GM23338 (cell line): ENCODE measurements around the gene SPIRE2. TPM values are rescaled to one million over a fixed set of nuclear protein-coding genes. Genes with fewer than 3 reads are reported as not detected.
A peak's percentile ranks its signal among the peaks of the same experiment; 100 is the strongest.

Experiments used
- ATAC-seq: fragments of 200-7000 bp; cut with Tn5 transposase; 3 replicates; pipeline ENCODE4 v1.9.1; 2020
- DNase-seq: peaks from one replicate; pipeline ENCODE4 v3.0.0-alpha.2; 2015; ENCODE audit warnings: low spot score
- H2AFZ ChIP-seq: fragments of 200-600 bp; sonication (generic); 2 replicates; pipeline ENCODE4 v1.8.0; 2016; ENCODE audit warnings: antibody characterized with exemption, mild to moderate bottlenecking, moderate library complexity
- H3F3A ChIP-seq: fragments of 200-600 bp; sonication (generic); replicated peaks from 2 replicates; pipeline ENCODE4 v1.8.0; 2017; ENCODE audit warnings: antibody characterized with exemption, mixed run types, low read depth
- H3K27ac ChIP-seq: fragments of 200-600 bp; sonication (generic); 2 replicates; pipeline ENCODE4 v1.6.1; 2016; ENCODE audit warnings: low read depth
- H3K27me3 ChIP-seq: fragments of 200-600 bp; sonication (generic); 2 replicates; pipeline ENCODE4 v1.8.0; 2016; ENCODE audit warnings: mild to moderate bottlenecking, mixed run types, moderate library complexity; ENCODE audit not compliant: insufficient read depth
- H3K36me3 ChIP-seq: fragments of 200-600 bp; sonication (generic); 2 replicates; pipeline ENCODE4 v1.8.0; 2016; ENCODE audit warnings: mild to moderate bottlenecking; ENCODE audit not compliant: insufficient read depth
- H3K4me1 ChIP-seq: fragments of 200-600 bp; sonication (generic); 2 replicates; pipeline ENCODE4 v1.8.0; 2016; ENCODE audit warnings: mild to moderate bottlenecking, moderate library complexity; ENCODE audit not compliant: insufficient read depth
- H3K4me2 ChIP-seq: fragments of 200-600 bp; sonication (generic); 2 replicates; pipeline ENCODE4 v1.7.1; 2017; ENCODE audit warnings: mixed run types
- H3K4me3 ChIP-seq: fragments of 200-600 bp; sonication (generic); 2 replicates; pipeline ENCODE4 v1.6.1; 2016; ENCODE audit warnings: mixed run types
- H3K79me2 ChIP-seq: fragments of 200-600 bp; sonication (generic); replicated peaks from 2 replicates; pipeline ENCODE4 v1.8.0; 2017; ENCODE audit warnings: mild to moderate bottlenecking; ENCODE audit not compliant: insufficient read depth
- H3K9me2 ChIP-seq: fragments of 200-600 bp; sonication (generic); 2 replicates; pipeline ENCODE4 v1.8.0; 2017; ENCODE audit not compliant: insufficient read depth
- H4K20me1 ChIP-seq: fragments of 200-600 bp; sonication (generic); replicated peaks from 2 replicates; pipeline ENCODE4 v1.8.0; 2017; ENCODE audit warnings: mild to moderate bottlenecking; ENCODE audit not compliant: insufficient read depth
- H3K27ac Mint-ChIP-seq: 2 replicates; pipeline ENCODE4 v1.8.0; 2020; ENCODE audit warnings: inconsistent platforms, mild to moderate bottlenecking, moderate library complexity, mixed read lengths
- H3K27me3 Mint-ChIP-seq: 3 replicates; pipeline ENCODE4 v1.8.0; 2022; ENCODE audit warnings: low read depth, mild to moderate bottlenecking, moderate library complexity, mixed read lengths, inconsistent platforms; ENCODE audit not compliant: insufficient read depth, poor library complexity
- H3K36me3 Mint-ChIP-seq: 3 replicates; pipeline ENCODE4 v1.8.0; 2021; ENCODE audit warnings: low read depth, mild to moderate bottlenecking, inconsistent platforms, moderate library complexity, mixed read lengths
- H3K4me1 Mint-ChIP-seq: 3 replicates; pipeline ENCODE4 v1.8.0; 2020; ENCODE audit warnings: mild to moderate bottlenecking, inconsistent platforms, mixed read lengths
- H3K4me3 Mint-ChIP-seq: 3 replicates; pipeline ENCODE4 v1.8.0; 2021; ENCODE audit warnings: moderate library complexity, mild to moderate bottlenecking, inconsistent platforms, mixed read lengths
- H3K9me3 Mint-ChIP-seq: 3 replicates; pipeline ENCODE4 v1.8.0; 2020; ENCODE audit warnings: moderate library complexity, mild to moderate bottlenecking, inconsistent platforms, mixed read lengths
- CREB1 ChIP-seq: fragments of 250-450 bp; sonication (Bioruptor Pico); IDR thresholded peaks from 2 replicates; pipeline ENCODE4 v1.5.0; 2020; ENCODE audit warnings: low read depth, mild to moderate bottlenecking, moderate library complexity
- NANOG ChIP-seq: IDR thresholded peaks from 2 replicates; pipeline ENCODE4 v1.6.1; 2016; ENCODE audit warnings: antibody characterized with exemption, borderline replicate concordance
- STAT1 ChIP-seq: IDR thresholded peaks from one replicate; pipeline ENCODE4 v1.6.1; 2016; ENCODE audit warnings: antibody characterized with exemption; ENCODE audit not compliant: unreplicated experiment
- polyA plus RNA-seq: library from polyadenylated mRNA; unstranded; fragments of >200 nt; fragmentation: Nextera tagmentation; extraction: Ambion mirVana; gene quantifications from 2 replicates; pipeline ENCODE4 v1.2.1, GENCODE V29; 2016
- total RNA-seq: library from RNA; depleted of rRNA; stranded (reverse); fragments of >200 nt; shearing (Covaris generic); gene quantifications from 2 replicates; pipeline ENCODE4 v1.2.3, GENCODE V29; 2014
- TF ChIP-seq, protein P1 (sequence below), 2 experiments: fragments of 200-600 bp in 1 of 2; sonication (generic) in 1 of 2; conservative IDR thresholded peaks; 2 replicates each; pipeline versions ENCODE4 v1.5.1 to v1.6.1; 2016 to 2017; ENCODE audit warnings: antibody characterized with exemption in 2 of 2, low read depth in 2 of 2, mild to moderate bottlenecking in 2 of 2, moderate library complexity in 1 of 2
- TF ChIP-seq, protein P2 (sequence below): fragments of 250-450 bp; sonication (Bioruptor Pico); IDR thresholded peaks from 2 replicates; pipeline ENCODE4 v1.5.0; 2020; ENCODE audit warnings: mild to moderate bottlenecking, moderate library complexity
- TF ChIP-seq, protein P3 (sequence below): IDR thresholded peaks from one replicate; pipeline ENCODE4 v1.6.1; 2018; ENCODE audit warnings: antibody characterized with exemption; ENCODE audit not compliant: unreplicated experiment

The SPIRE2 gene
- total and polyA plus RNA-seq, 2 experiments from 2014 or later, result 5.0 to 15.2 TPM

DNA sequence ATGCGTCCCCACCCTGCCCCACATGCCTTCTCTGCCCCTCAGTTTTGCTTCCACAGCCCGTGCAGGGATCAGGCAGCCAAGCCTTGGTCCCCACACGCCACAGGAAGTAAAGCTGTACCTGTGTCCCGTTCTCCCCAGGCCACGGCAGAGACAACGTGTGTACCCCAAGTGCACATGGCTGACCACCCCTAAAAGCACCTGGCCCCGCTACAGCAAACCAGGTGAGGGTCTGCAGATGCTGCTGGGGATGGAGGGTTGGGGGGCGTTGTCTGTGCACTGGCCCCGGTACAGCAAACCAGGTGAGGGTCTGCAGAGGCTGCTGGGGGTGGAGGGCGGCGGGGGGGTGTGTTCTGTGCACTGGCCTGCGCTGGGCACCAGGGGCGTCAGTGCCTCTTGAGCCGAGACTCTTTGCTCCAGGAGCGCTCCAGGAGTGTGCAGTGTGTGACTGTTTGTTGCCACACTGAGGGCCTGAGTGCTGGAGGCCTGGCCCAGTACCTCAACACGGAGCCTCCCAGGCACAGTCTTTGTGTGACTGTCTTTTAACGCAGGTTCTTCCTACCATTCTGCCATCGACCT is 63.9 kb downstream of the SPIRE2 start:
- H3K27ac ChIP-seq, result no peak overlapping the region
- ATAC-seq (peak; percentile 68), DNase-seq (no peak)
- H2AFZ ChIP-seq, result no peak overlapping the region
- Mint-ChIP-seq H3K27me3 (peaks cover 9% of the 10 kb centered on the region), H3K4me1 (no peaks in the 10 kb centered on the region), H3K9me3 (no peaks in the 10 kb centered on the region), H3K27ac (no peak overlapping the region), H3K36me3 (peaks cover 39% of the 10 kb centered on the region), H3K4me3 (no peak overlapping the region)
- peaks cover 8% of the 10 kb centered on the region for H3K36me3 ChIP-seq
- no peaks in the 10 kb centered on the region for H3K27me3 ChIP-seq
- H3K4me3 ChIP-seq, result no peak overlapping the region
- no peaks in the 10 kb centered on the region for H3K4me1 ChIP-seq
- H4K20me1 ChIP-seq, result no peaks in the 10 kb centered on the region; the same call in 1 of the 2 replicates
- H3K9me2 ChIP-seq, result no peaks in the 10 kb centered on the region
- no peak overlapping the region for H3K4me2 ChIP-seq
- no peaks in the 10 kb centered on the region for H3K79me2 ChIP-seq
- no peaks in the 10 kb centered on the region for H3F3A ChIP-seq
- no peak for TF ChIP-seq NANOG
- TF ChIP-seq, protein P1, sequence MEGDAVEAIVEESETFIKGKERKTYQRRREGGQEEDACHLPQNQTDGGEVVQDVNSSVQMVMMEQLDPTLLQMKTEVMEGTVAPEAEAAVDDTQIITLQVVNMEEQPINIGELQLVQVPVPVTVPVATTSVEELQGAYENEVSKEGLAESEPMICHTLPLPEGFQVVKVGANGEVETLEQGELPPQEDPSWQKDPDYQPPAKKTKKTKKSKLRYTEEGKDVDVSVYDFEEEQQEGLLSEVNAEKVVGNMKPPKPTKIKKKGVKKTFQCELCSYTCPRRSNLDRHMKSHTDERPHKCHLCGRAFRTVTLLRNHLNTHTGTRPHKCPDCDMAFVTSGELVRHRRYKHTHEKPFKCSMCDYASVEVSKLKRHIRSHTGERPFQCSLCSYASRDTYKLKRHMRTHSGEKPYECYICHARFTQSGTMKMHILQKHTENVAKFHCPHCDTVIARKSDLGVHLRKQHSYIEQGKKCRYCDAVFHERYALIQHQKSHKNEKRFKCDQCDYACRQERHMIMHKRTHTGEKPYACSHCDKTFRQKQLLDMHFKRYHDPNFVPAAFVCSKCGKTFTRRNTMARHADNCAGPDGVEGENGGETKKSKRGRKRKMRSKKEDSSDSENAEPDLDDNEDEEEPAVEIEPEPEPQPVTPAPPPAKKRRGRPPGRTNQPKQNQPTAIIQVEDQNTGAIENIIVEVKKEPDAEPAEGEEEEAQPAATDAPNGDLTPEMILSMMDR (conservative IDR thresholded peaks at IDR 0.05; ENCODE audit: low read depth in 2 of 2), result 0 out of 4 replicates have a peak, but pooled peaks of 1 of the 2 experiments have one; percentile 3

DNA sequence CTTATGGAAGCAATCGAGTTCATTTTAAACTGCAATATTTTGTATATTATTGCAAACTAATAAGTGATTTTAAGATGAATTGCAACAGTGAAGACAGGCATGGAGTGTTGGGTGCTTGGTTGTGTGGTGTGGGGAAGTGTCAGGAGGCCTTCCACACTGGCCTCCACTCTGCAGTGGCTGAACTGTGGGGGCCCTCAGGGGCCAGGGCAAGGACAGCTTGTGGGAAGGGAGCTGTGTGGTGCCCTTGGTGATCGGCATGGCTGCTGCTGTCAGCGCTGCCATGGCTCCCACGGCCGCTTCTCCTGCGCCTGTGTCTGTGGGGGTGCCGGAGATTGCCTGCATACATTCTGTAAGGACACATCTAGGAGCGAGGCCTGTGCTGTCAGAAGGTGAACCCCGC is 64.4 kb downstream of the SPIRE2 start:
- H3K36me3 Mint-ChIP-seq, result peaks cover 39% of the 10 kb centered on the region
- H3K4me3 Mint-ChIP-seq, result no peak overlapping the region
- ATAC-seq (no peak), DNase-seq (no peak)
- peaks cover 8% of the 10 kb centered on the region for H3K27me3 Mint-ChIP-seq
- H3F3A ChIP-seq, result no peaks in the 10 kb centered on the region
- H3K36me3 ChIP-seq, result peaks cover 4% of the 10 kb centered on the region
- no peaks in the 10 kb centered on the region for H3K4me1 ChIP-seq
- no peaks in the 10 kb centered on the region for H3K79me2 ChIP-seq
- H3K4me3 ChIP-seq, result no peak overlapping the region
- H3K27me3 ChIP-seq, result no peaks in the 10 kb centered on the region
- H4K20me1 ChIP-seq, result no peaks in the 10 kb centered on the region; the same call in 1 of the 2 replicates
- H3K27ac ChIP-seq, result no peak overlapping the region
- H2AFZ ChIP-seq, result no peak overlapping the region
- H3K4me1 Mint-ChIP-seq, result no peaks in the 10 kb centered on the region
- H3K9me2 ChIP-seq, result no peaks in the 10 kb centered on the region
- TF ChIP-seq, protein P1 (conservative IDR thresholded peaks at IDR 0.05; ENCODE audit: low read depth in 2 of 2), result no peak
- TF ChIP-seq CREB1 (no peak), STAT1 (no peak)
- TF ChIP-seq, protein P2, sequence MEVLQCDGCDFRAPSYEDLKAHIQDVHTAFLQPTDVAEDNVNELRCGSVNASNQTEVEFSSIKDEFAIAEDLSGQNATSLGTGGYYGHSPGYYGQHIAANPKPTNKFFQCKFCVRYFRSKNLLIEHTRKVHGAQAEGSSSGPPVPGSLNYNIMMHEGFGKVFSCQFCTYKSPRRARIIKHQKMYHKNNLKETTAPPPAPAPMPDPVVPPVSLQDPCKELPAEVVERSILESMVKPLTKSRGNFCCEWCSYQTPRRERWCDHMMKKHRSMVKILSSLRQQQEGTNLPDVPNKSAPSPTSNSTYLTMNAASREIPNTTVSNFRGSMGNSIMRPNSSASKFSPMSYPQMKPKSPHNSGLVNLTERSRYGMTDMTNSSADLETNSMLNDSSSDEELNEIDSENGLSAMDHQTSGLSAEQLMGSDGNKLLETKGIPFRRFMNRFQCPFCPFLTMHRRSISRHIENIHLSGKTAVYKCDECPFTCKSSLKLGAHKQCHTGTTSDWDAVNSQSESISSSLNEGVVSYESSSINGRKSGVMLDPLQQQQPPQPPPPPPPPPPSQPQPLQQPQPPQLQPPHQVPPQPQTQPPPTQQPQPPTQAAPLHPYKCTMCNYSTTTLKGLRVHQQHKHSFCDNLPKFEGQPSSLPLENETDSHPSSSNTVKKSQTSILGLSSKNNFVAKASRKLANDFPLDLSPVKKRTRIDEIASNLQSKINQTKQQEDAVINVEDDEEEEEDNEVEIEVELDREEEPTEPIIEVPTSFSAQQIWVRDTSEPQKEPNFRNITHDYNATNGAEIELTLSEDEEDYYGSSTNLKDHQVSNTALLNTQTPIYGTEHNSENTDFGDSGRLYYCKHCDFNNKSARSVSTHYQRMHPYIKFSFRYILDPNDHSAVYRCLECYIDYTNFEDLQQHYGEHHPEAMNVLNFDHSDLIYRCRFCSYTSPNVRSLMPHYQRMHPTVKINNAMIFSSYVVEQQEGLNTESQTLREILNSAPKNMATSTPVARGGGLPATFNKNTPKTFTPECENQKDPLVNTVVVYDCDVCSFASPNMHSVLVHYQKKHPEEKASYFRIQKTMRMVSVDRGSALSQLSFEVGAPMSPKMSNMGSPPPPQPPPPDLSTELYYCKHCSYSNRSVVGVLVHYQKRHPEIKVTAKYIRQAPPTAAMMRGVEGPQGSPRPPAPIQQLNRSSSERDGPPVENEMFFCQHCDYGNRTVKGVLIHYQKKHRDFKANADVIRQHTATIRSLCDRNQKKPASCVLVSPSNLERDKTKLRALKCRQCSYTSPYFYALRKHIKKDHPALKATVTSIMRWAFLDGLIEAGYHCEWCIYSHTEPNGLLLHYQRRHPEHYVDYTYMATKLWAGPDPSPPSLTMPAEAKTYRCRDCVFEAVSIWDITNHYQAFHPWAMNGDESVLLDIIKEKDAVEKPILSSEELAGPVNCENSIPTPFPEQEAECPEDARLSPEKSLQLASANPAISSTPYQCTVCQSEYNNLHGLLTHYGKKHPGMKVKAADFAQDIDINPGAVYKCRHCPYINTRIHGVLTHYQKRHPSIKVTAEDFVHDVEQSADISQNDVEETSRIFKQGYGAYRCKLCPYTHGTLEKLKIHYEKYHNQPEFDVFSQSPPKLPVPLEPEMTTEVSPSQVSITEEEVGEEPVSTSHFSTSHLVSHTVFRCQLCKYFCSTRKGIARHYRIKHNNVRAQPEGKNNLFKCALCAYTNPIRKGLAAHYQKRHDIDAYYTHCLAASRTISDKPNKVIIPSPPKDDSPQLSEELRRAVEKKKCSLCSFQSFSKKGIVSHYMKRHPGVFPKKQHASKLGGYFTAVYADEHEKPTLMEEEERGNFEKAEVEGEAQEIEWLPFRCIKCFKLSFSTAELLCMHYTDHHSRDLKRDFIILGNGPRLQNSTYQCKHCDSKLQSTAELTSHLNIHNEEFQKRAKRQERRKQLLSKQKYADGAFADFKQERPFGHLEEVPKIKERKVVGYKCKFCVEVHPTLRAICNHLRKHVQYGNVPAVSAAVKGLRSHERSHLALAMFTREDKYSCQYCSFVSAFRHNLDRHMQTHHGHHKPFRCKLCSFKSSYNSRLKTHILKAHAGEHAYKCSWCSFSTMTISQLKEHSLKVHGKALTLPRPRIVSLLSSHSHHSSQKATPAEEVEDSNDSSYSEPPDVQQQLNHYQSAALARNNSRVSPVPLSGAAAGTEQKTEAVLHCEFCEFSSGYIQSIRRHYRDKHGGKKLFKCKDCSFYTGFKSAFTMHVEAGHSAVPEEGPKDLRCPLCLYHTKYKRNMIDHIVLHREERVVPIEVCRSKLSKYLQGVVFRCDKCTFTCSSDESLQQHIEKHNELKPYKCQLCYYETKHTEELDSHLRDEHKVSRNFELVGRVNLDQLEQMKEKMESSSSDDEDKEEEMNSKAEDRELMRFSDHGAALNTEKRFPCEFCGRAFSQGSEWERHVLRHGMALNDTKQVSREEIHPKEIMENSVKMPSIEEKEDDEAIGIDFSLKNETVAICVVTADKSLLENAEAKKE (CRISPR knock-in tag), result no peak
- TF ChIP-seq, protein P3, sequence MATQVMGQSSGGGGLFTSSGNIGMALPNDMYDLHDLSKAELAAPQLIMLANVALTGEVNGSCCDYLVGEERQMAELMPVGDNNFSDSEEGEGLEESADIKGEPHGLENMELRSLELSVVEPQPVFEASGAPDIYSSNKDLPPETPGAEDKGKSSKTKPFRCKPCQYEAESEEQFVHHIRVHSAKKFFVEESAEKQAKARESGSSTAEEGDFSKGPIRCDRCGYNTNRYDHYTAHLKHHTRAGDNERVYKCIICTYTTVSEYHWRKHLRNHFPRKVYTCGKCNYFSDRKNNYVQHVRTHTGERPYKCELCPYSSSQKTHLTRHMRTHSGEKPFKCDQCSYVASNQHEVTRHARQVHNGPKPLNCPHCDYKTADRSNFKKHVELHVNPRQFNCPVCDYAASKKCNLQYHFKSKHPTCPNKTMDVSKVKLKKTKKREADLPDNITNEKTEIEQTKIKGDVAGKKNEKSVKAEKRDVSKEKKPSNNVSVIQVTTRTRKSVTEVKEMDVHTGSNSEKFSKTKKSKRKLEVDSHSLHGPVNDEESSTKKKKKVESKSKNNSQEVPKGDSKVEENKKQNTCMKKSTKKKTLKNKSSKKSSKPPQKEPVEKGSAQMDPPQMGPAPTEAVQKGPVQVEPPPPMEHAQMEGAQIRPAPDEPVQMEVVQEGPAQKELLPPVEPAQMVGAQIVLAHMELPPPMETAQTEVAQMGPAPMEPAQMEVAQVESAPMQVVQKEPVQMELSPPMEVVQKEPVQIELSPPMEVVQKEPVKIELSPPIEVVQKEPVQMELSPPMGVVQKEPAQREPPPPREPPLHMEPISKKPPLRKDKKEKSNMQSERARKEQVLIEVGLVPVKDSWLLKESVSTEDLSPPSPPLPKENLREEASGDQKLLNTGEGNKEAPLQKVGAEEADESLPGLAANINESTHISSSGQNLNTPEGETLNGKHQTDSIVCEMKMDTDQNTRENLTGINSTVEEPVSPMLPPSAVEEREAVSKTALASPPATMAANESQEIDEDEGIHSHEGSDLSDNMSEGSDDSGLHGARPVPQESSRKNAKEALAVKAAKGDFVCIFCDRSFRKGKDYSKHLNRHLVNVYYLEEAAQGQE, result no peak
- no peak overlapping the region for H3K4me2 ChIP-seq
- H3K27ac Mint-ChIP-seq, result no peak overlapping the region
- H3K9me3 Mint-ChIP-seq, result no peaks in the 10 kb centered on the region
